SK-N-SH (cell line): ENCODE measurements around the gene SUPV3L1. TPM values are rescaled to one million over a fixed set of nuclear protein-coding genes. Genes with fewer than 3 reads are reported as not detected.

Experiments used
- CTCF ChIA-PET: fragments of 300-600, 350-600 bp; formaldehyde crosslinking; extraction: SDS; loops from one replicate; lab custom pipeline; 2021; lab: Yijun Ruan, JAX
- POLR2A ChIA-PET: fragments of 350-600 bp; sonication (Branson Sonifier 250); formaldehyde crosslinking; extraction: SDS; loops from one replicate; lab custom pipeline; 2020; ENCODE audit warnings: antibody characterized with exemption, inconsistent platforms; lab: Yijun Ruan, JAX
- DNase-seq: peaks from one replicate; pipeline ENCODE4 v3.0.0; 2012
- H2AFZ ChIP-seq: fragments of 200-600 bp; sonication (generic); 2 replicates; pipeline ENCODE4 v1.8.1; 2016; ENCODE audit warnings: antibody characterized with exemption, mild to moderate bottlenecking, low read depth
- H3F3A ChIP-seq: fragments of 200-600 bp; sonication (generic); replicated peaks from 2 replicates; pipeline ENCODE3; 2016; ENCODE audit warnings: antibody characterized with exemption, mild to moderate bottlenecking; ENCODE audit not compliant: insufficient read depth
- H3K27ac ChIP-seq, 2 experiments: fragments of 200-500 bp in 1 of 2; fragments of 200-600 bp in 1 of 2; sonication (Bioruptor generic) in 1 of 2; sonication (generic), shearing (Covaris generic) in 1 of 2; 2 replicates each; pipeline versions ENCODE4 v1.5.1 to v1.6.1; 2014 to 2016; ENCODE audit warnings: low read depth in 2 of 2, inconsistent platforms in 1 of 2, low read length in 1 of 2, mild to moderate bottlenecking in 1 of 2, mixed read lengths in 1 of 2
- H3K27me3 ChIP-seq: fragments of 200-600 bp; sonication (generic), shearing (Covaris generic); 2 replicates; pipeline ENCODE4 v1.6.1; 2016; ENCODE audit warnings: mixed run types; ENCODE audit not compliant: insufficient read depth
- H3K36me3 ChIP-seq, 2 experiments: fragments of 200-500 bp in 1 of 2; fragments of 200-600 bp in 1 of 2; sonication (Bioruptor generic) in 1 of 2; sonication (generic) in 1 of 2; replicated peaks in 1 of 2; 2 replicates each; pipeline versions ENCODE3 to v1.5.1; 2014 to 2016; ENCODE audit warnings: low read length in 1 of 2, mild to moderate bottlenecking in 1 of 2; ENCODE audit not compliant: insufficient read depth in 2 of 2, control insufficient read depth in 1 of 2
- H3K4me1 ChIP-seq, 2 experiments: fragments of 200-500 bp in 1 of 2; fragments of 200-600 bp in 1 of 2; sonication (Bioruptor generic) in 1 of 2; sonication (generic), shearing (Covaris generic) in 1 of 2; 2 replicates each; pipeline versions ENCODE4 v1.5.1 to v1.6.1; 2014 to 2016; ENCODE audit warnings: low read depth in 1 of 2, low read length in 1 of 2, mixed run types in 1 of 2; ENCODE audit not compliant: insufficient read depth in 2 of 2, control insufficient read depth in 1 of 2
- H3K4me2 ChIP-seq: fragments of 200-600 bp; sonication (generic), shearing (Covaris generic); 2 replicates; pipeline ENCODE4 v1.6.1; 2017; ENCODE audit warnings: mixed run types
- H3K4me3 ChIP-seq, 2 experiments: fragments of 200-500 bp in 1 of 2; fragments of 200-600 bp in 1 of 2; sonication (Bioruptor generic) in 1 of 2; sonication (generic), shearing (Covaris generic) in 1 of 2; 2 replicates each; pipeline versions ENCODE4 v1.5.1 to v1.8.1; 2014 to 2016; ENCODE audit warnings: low read depth in 2 of 2, inconsistent platforms in 1 of 2, low read length in 1 of 2, mild to moderate bottlenecking in 1 of 2, mixed read lengths in 1 of 2, moderate library complexity in 1 of 2
- H3K79me2 ChIP-seq: fragments of 200-600 bp; sonication (generic); 2 replicates; pipeline ENCODE4 v1.8.1; 2017; ENCODE audit warnings: mild to moderate bottlenecking; ENCODE audit not compliant: insufficient read depth
- H3K9ac ChIP-seq: fragments of 200-600 bp; sonication (generic); 2 replicates; pipeline ENCODE4 v1.6.1; 2017; ENCODE audit warnings: mixed run types
- H3K9me2 ChIP-seq: fragments of 200-600 bp; sonication (generic); 2 replicates; pipeline ENCODE4 v1.6.1; 2017; ENCODE audit warnings: mixed run types
- H3K9me3 ChIP-seq: fragments of 200-600 bp; sonication (generic); 2 replicates; pipeline ENCODE4 v1.6.1; 2017; ENCODE audit warnings: mixed run types, mild to moderate bottlenecking, moderate library complexity
- H4K20me1 ChIP-seq: fragments of 200-600 bp; sonication (generic); 2 replicates; pipeline ENCODE4 v1.6.1; 2017; ENCODE audit warnings: mild to moderate bottlenecking, mixed run types; ENCODE audit not compliant: insufficient read depth
- ELF1 ChIP-seq: IDR thresholded peaks from 2 replicates; pipeline ENCODE4 v1.4.0; 2012
- FOXJ3 ChIP-seq: sonication (generic); formaldehyde crosslinking; IDR thresholded peaks from 2 replicates; pipeline ENCODE4 v1.5.1; 2020; ENCODE audit warnings: mild to moderate bottlenecking, missing genetic modification reagents
- GABPA ChIP-seq: IDR thresholded peaks from 2 replicates; pipeline ENCODE4 v1.4.0; 2012; ENCODE audit warnings: low read depth, mild to moderate bottlenecking
- MXI1 ChIP-seq: IDR thresholded peaks from 2 replicates; pipeline ENCODE4 v1.6.1; 2012; ENCODE audit warnings: mild to moderate bottlenecking, low read depth, low read length, improper control_type of control experiment
- NRF1 ChIP-seq: IDR thresholded peaks from 2 replicates; pipeline ENCODE4 v1.6.1; 2012; ENCODE audit warnings: low read depth, mild to moderate bottlenecking, low read length
- POLR2AphosphoS5 ChIP-seq: IDR thresholded peaks from 2 replicates; pipeline ENCODE4 v1.6.1; 2012; ENCODE audit warnings: low read depth, low read length
- RCOR1 ChIP-seq: fragments of 150-350 bp; IDR thresholded peaks from 2 replicates; pipeline ENCODE4 v1.6.1; 2017; ENCODE audit warnings: antibody characterized with exemption, low read length
- RFX5 ChIP-seq: IDR thresholded peaks from 2 replicates; pipeline ENCODE4 v1.6.1; 2012; ENCODE audit warnings: mild to moderate bottlenecking, improper control_type of control experiment, low read length
- RXRA ChIP-seq: IDR thresholded peaks from 2 replicates; pipeline ENCODE4 v1.4.0; 2012; ENCODE audit warnings: low read depth, mild to moderate bottlenecking, borderline replicate concordance
- TAF1 ChIP-seq: IDR thresholded peaks from 2 replicates; pipeline ENCODE4 v1.6.1; 2012; ENCODE audit warnings: low read depth, mild to moderate bottlenecking, low read length, moderate library complexity, borderline replicate concordance
- TEAD4 ChIP-seq: IDR thresholded peaks from 2 replicates; pipeline ENCODE4 v1.4.0; 2012; ENCODE audit warnings: mild to moderate bottlenecking, borderline replicate concordance; ENCODE audit not compliant: insufficient read depth
- YY1 ChIP-seq: IDR thresholded peaks from 2 replicates; pipeline ENCODE4 v1.4.0; 2012; ENCODE audit warnings: low read depth, mild to moderate bottlenecking
- WGBS: methylation state at CpG from one replicate; pipeline ENCODE4 v1.1.6; 2017; ENCODE audit warnings: low lambda C conversion rate; 5-methylcytosine and 5-hydroxymethylcytosine counted together
- polyA plus RNA-seq, 3 experiments: library from polyadenylated mRNA; depleted of rRNA; stranded (reverse); fragments of >200 nt; gene quantifications; 2 replicates each; pipeline ENCODE4 v1.2.3, GENCODE V29; 2012
- TF ChIP-seq, protein P1 (sequence below): IDR thresholded peaks from 2 replicates; pipeline ENCODE4; 2012
- TF ChIP-seq, protein P2 (sequence below): fragments of 150-350 bp; IDR thresholded peaks from 2 replicates; pipeline ENCODE4 v1.6.1; 2016; ENCODE audit warnings: mild to moderate bottlenecking, low read depth, low read length
- TF ChIP-seq, protein P3 (sequence below): fragments of 150-350 bp; IDR thresholded peaks from 2 replicates; pipeline ENCODE4 v1.6.1; 2017; ENCODE audit warnings: antibody characterized with exemption, low read length, low read depth, borderline replicate concordance
- TF ChIP-seq, protein P4 (sequence below): fragments of 200-600 bp; sonication (generic); IDR thresholded peaks from 2 replicates; pipeline ENCODE4 v1.6.1; 2017; ENCODE audit warnings: antibody characterized with exemption, mild to moderate bottlenecking, moderate library complexity

SUPV3L1 gene
- polyA plus RNA-seq, 1 of the 3 experiments (the other 2 are of a cell fraction): 19.8 TPM

DNA sequence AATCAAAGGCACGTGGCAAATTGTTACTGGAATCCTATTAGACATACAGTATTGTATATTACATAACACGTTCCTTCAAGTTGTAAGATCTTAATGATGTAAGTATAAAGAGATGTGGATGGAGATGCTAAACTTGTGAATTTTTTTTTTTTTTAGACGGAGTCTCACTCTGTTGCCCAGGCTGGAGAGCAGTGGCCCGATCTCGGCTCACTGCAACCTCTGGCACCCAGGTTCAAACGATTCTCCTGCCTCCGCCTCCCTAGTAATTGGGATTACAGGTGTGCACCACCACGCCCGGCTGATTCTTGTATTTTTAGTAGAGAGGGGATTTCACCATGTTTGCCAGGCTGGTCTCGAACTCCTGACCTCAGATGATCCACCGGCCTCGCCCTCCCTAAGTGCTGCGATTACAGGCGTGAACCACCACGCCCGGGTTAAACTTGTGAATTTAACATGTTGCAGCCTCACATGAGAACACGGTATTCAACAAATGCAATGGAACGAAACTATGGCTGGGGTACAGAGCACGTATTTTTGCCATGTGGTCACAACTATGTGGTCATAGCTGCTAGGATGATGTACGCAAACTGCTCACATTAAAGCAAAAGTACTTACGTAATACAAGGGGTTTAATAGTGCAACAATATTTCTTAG is 818 bp upstream of the SUPV3L1 start:
- peak overlapping the region; percentile 84 to 95 for H3K4me3 ChIP-seq
- H3K9me3 ChIP-seq: no peaks in the 10 kb centered on the region
- H4K20me1 ChIP-seq: no peaks in the 10 kb centered on the region
- peaks cover 0 to 9% of the 10 kb centered on the region in 2 experiments; a peak in 2 of 4 replicates for H3K4me1 ChIP-seq
- ChIA-PET CTCF (no interaction called here), POLR2A (interaction anchor here (1.0 to 1.4 kb wide), 2 partner anchors 30 to 223 kb away, joined by 4 read pairs; partner anchors contain the start of gene DDX21)
- H3K9ac ChIP-seq: peak overlapping the region; percentile 91
- peak overlapping the region; percentile 88 to 98 for H3K27ac ChIP-seq
- H3K9me2 ChIP-seq: no peaks in the 10 kb centered on the region
- 12% methylated on average over 21 of the region's 21 CpGs for WGBS
- no peaks in the 10 kb centered on the region for H3F3A ChIP-seq
- H3K4me2 ChIP-seq: peak overlapping the region; percentile 82
- H3K36me3 ChIP-seq: peaks cover 0 to 3% of the 10 kb centered on the region in 2 experiments
- TF ChIP-seq YY1: no peak
- TF ChIP-seq TAF1: no peak
- no peak for TF ChIP-seq RCOR1
- TF ChIP-seq, protein P1, sequence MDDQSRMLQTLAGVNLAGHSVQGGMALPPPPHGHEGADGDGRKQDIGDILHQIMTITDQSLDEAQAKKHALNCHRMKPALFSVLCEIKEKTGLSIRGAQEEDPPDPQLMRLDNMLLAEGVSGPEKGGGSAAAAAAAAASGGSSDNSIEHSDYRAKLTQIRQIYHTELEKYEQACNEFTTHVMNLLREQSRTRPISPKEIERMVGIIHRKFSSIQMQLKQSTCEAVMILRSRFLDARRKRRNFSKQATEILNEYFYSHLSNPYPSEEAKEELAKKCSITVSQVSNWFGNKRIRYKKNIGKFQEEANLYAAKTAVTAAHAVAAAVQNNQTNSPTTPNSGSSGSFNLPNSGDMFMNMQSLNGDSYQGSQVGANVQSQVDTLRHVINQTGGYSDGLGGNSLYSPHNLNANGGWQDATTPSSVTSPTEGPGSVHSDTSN: no peak
- TF ChIP-seq RFX5: no peak
- no peak for TF ChIP-seq GABPA
- TF ChIP-seq, protein P2, sequence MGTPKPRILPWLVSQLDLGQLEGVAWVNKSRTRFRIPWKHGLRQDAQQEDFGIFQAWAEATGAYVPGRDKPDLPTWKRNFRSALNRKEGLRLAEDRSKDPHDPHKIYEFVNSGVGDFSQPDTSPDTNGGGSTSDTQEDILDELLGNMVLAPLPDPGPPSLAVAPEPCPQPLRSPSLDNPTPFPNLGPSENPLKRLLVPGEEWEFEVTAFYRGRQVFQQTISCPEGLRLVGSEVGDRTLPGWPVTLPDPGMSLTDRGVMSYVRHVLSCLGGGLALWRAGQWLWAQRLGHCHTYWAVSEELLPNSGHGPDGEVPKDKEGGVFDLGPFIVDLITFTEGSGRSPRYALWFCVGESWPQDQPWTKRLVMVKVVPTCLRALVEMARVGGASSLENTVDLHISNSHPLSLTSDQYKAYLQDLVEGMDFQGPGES: no peak
- TF ChIP-seq POLR2AphosphoS5: no peak
- TF ChIP-seq, protein P3, sequence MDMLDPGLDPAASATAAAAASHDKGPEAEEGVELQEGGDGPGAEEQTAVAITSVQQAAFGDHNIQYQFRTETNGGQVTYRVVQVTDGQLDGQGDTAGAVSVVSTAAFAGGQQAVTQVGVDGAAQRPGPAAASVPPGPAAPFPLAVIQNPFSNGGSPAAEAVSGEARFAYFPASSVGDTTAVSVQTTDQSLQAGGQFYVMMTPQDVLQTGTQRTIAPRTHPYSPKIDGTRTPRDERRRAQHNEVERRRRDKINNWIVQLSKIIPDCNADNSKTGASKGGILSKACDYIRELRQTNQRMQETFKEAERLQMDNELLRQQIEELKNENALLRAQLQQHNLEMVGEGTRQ: no peak
- peak overlapping the region; percentile 58; the same call in 1 of the 2 replicates for H2AFZ ChIP-seq
- peaks cover 41% of the 10 kb centered on the region for H3K79me2 ChIP-seq
- no peaks in the 10 kb centered on the region for H3K27me3 ChIP-seq
- DNase-seq: peak; percentile 57

DNA sequence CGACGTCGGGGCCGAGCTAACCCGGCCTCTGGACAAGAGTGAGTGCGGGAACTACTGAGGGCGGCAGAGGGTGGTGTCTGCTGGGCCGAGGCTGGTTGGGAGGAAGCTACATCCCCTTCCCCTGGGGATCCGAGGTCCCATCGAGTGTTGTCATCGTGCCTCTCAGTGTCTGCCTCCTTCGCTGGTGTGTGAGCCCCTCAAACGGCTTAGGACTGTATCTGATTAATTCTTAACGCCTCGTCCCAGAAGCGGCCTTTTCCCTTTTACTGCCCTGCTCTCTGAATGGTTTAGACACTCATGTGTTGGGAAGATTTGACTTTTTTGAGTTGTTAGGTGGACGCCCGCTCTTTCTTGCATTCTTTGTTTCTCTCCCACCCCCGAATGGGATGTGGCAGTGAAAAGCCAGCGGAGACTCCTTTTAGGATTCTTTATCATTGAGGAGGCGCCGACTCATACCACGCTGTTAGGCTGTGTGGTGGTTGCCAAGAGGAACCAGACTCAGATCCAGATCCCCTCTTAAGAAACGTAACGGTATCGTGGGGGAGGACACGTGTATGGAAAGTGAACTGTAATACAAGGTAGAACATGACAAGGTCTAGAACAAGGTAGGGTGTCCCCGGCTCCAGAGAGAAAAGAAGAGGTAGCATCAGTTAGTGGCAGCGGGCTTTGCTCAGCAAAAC is 631 bp downstream of the SUPV3L1 start:
- 1% methylated on average over 29 of the region's 29 CpGs for WGBS
- Histone ChIP-seq H3K79me2 (peaks cover 54% of the 10 kb centered on the region), H3K4me3 (peak overlapping the region; percentile 84 to 95), H3K36me3 (peaks cover 3 to 4% of the 10 kb centered on the region in 2 experiments), H2AFZ (peak overlapping the region; percentile 44), H4K20me1 (no peaks in the 10 kb centered on the region), H3K9ac (peak overlapping the region; percentile 91), H3F3A (no peaks in the 10 kb centered on the region), H3K4me2 (peak overlapping the region; percentile 82), H3K27ac (peak overlapping the region; percentile 88 to 98; a peak in 3 of 4 replicates), H3K27me3 (no peaks in the 10 kb centered on the region), H3K4me1 (peaks cover 0 to 9% of the 10 kb centered on the region in 2 experiments; a peak in 2 of 4 replicates), H3K9me3 (no peaks in the 10 kb centered on the region), H3K9me2 (no peaks in the 10 kb centered on the region)
- TF ChIP-seq YY1 (no peak), RXRA (no peak), ELF1 (no peak), MXI1 (no peak), TEAD4 (no peak), TAF1 (no peak), FOXJ3 (CRISPR knock-in tag) (no peak), NRF1 (no peak)
- TF ChIP-seq, protein P1: no peak
- TF ChIP-seq, protein P4, sequence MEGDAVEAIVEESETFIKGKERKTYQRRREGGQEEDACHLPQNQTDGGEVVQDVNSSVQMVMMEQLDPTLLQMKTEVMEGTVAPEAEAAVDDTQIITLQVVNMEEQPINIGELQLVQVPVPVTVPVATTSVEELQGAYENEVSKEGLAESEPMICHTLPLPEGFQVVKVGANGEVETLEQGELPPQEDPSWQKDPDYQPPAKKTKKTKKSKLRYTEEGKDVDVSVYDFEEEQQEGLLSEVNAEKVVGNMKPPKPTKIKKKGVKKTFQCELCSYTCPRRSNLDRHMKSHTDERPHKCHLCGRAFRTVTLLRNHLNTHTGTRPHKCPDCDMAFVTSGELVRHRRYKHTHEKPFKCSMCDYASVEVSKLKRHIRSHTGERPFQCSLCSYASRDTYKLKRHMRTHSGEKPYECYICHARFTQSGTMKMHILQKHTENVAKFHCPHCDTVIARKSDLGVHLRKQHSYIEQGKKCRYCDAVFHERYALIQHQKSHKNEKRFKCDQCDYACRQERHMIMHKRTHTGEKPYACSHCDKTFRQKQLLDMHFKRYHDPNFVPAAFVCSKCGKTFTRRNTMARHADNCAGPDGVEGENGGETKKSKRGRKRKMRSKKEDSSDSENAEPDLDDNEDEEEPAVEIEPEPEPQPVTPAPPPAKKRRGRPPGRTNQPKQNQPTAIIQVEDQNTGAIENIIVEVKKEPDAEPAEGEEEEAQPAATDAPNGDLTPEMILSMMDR: no peak
- TF ChIP-seq, protein P2: no peak
- no peak for DNase-seq
- ChIA-PET CTCF (no interaction called here), POLR2A (interaction anchor here (1.0 to 1.4 kb wide), 2 partner anchors 28 to 225 kb away, joined by 4 read pairs; partner anchors contain the start of gene DDX21)
